ENCODE measurements around the gene LEMD3. TPM values are rescaled to one million over a fixed set of nuclear protein-coding genes. Genes with fewer than 3 reads are reported as not detected.

The LEMD3 gene
- total and polyA plus RNA-seq, 5 experiments from 2014 or later: 28.2 to 62.9 (median 31.5) TPM

DNA sequence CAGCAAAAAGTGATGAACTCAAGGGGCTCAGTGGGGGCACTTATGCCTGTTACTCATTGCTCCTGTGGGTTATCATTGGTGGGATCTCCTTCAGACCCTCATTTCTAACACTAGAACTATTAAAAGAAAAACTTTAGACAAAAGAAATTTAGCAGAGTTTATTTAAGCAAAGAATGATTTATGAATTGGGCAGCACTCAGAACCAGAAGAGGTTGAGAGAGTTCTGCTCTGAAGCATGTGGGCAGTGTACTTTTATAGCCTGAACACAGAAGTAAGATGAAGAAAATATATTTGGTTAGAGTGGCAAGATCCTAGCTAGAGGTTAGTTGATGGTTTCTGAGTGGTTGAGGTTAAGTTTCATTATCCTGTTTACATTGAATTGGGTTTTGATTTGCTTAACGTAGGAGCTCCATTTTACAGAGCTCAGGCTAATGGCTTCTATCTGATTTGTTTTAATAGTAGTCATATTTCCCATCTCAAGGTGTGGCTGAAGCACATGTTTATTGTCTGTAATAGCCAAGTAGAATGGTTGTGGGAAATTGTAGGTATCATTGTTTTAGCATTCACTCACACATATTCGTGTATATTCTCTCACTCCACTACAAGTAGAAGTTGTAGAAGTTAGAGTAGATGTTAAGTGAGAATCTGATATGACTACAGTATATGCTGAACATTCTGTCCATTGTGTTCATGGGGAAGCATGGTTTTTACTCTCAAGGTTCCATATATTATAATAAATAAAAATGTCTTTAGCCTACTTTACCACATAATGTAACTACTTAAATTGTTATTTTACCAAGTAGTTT is 27.6 kb downstream of the LEMD3 start:
- Mint-ChIP-seq H3K27me3 (no peaks in the 10 kb centered on the region), H3K36me3 (peaks cover 26 to 48% (median 27%) of the 10 kb centered on the region in 3 donors), H3K9me3 (peaks cover 0 to 34% (median 10%) of the 10 kb centered on the region in 9 donors), H3K4me1 (peaks cover 25 to 83% (median 62%) of the 10 kb centered on the region in 4 donors), H3K27ac (peak overlapping the region in 7 of 10 donors; percentile 32 to 76 (median 64)), H3K4me3 (peak overlapping the region in 2 of 10 donors; percentile 18 to 23)
- ATAC-seq: no peak
- POLR2A ChIA-PET: no interaction called here
- no peak for DNase-seq

DNA sequence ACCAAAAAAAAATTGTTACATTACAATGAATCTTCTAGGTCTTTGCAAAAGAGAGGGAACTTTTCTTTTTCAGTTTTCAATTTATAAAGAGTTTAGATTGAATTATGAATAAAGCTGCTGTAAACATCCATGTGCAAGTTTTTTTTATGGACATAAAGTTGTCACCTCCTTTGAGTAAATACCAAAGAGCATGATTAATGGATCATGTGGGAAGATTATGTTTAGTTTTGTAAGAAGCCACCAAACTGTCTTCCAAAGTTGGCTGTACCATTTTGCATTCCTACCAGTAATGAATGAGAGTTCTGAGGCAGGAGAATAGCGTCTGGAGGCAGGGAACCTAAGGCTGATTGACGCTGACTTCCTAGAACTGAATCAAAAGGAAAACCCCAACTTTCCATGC is 30.2 kb downstream of the LEMD3 start:
- DNase-seq (no peak), ATAC-seq (no peak)
- Mint-ChIP-seq H3K27ac (no peak overlapping the region), H3K36me3 (peaks cover 26 to 43% (median 27%) of the 10 kb centered on the region in 3 donors), H3K27me3 (no peaks in the 10 kb centered on the region), H3K9me3 (peaks cover 0 to 32% (median 7%) of the 10 kb centered on the region in 9 donors), H3K4me3 (no peak overlapping the region), H3K4me1 (peaks cover 19 to 87% (median 62%) of the 10 kb centered on the region in 4 donors)
- POLR2A ChIA-PET: no interaction called here

GRCh38 chr12:65200007-65200665 is 30.8 kb downstream of the LEMD3 start:
- peaks cover 0 to 30% (median 7%) of the 10 kb centered on the region in 9 donors for H3K9me3 Mint-ChIP-seq
- peak overlapping the region in 2 of 10 donors; percentile 1 to 46 for H3K4me3 Mint-ChIP-seq

GRCh38 chr12:65203376-65203775 is 34.0 kb downstream of the LEMD3 start:
- H3K4me1 Mint-ChIP-seq: peaks cover 29 to 91% (median 69%) of the 10 kb centered on the region in 4 donors
- H3K9me3 Mint-ChIP-seq: peaks cover 0 to 4% (median 0%) of the 10 kb centered on the region in 9 donors
- peak overlapping the region in 1 of 10 donors; percentile 48 for H3K27ac Mint-ChIP-seq
- no peaks in the 10 kb centered on the region for H3K27me3 Mint-ChIP-seq
- H3K36me3 Mint-ChIP-seq: peaks cover 6 to 25% (median 16%) of the 10 kb centered on the region in 3 donors
- ATAC-seq (no peak), DNase-seq (no peak)
- POLR2A ChIA-PET: no interaction called here
- H3K4me3 Mint-ChIP-seq: no peak overlapping the region

More at GRCh38 chr12:65200007-65200665, 30.8 kb downstream of the LEMD3 start:
- H3K27me3 Mint-ChIP-seq: no peaks in the 10 kb centered on the region
- DNase-seq (no peak), ATAC-seq (no peak)
- H3K4me1 Mint-ChIP-seq: peaks cover 19 to 89% (median 68%) of the 10 kb centered on the region in 4 donors
- POLR2A ChIA-PET: no interaction called here
- H3K36me3 Mint-ChIP-seq: peaks cover 24 to 43% (median 27%) of the 10 kb centered on the region in 3 donors
- H3K27ac Mint-ChIP-seq: peak overlapping the region in 4 of 10 donors; percentile 7 to 49 (median 22)

DNA sequence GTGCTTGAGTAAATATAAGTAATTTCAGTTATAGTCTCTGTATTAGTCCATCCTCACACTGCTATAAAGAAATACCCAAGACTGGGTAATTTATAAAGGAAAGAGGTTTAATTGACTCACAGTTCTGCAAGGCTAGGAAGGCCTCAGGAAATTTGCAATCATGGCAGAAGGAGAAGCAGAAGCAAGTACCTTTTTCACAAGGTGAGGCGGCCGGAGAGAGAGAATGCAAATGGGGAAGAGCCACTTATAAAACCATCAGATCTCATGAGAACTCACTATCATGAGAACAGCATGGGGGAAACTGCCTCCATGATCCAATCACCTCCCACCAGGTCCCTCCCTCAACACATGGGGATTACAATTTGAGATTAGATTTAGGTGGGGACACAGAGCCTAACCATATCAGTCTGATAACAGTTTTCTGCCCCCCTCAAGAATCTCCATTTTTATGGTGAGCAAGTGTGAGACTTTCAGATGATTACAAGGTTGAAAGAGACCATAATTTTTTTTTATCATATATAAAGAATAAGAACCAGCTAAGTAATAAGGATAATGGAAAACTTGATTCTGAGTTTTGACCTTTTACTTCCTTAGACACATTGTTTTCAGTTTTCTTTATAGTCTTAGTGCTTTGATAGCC is 35.6 kb downstream of the LEMD3 start:
- Mint-ChIP-seq H3K4me3 (peak overlapping the region in 1 of 10 donors; percentile 32), H3K27ac (peak overlapping the region in 5 of 10 donors; percentile 29 to 86 (median 49)), H3K9me3 (peaks cover 0 to 4% (median 0%) of the 10 kb centered on the region in 9 donors), H3K27me3 (no peaks in the 10 kb centered on the region), H3K4me1 (peaks cover 35 to 95% (median 79%) of the 10 kb centered on the region in 4 donors), H3K36me3 (peaks cover 6 to 21% (median 11%) of the 10 kb centered on the region in 3 donors)
- ATAC-seq (no peak), DNase-seq (no peak)
- POLR2A ChIA-PET: no interaction called here

DNA sequence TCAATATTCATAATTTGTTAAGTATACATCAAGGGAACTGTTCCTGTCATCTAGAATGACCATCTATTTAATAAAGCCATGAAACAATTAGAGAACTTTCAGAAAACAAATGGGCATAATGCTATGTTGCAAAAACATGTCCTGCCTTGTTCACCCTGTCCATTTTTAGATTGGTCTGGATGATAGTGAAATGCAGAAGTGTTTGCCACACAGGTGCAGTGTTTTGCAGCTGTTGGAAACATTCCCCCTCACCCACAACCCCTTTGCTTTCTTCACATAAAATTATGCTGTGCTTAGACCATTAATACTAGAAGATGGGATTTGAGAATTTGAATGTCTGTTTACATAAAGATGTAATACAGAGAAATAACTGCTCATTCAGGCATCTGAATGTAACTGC is 36.5 kb downstream of the LEMD3 start:
- H3K27ac Mint-ChIP-seq: peak overlapping the region in 4 of 10 donors; percentile 13 to 73 (median 48)
- DNase-seq (no peak), ATAC-seq (no peak)
- peaks cover 6 to 14% (median 7%) of the 10 kb centered on the region in 3 donors for H3K36me3 Mint-ChIP-seq
- H3K9me3 Mint-ChIP-seq: peaks cover 0 to 4% (median 0%) of the 10 kb centered on the region in 9 donors
- H3K4me3 Mint-ChIP-seq: peak overlapping the region in 1 of 10 donors; percentile 15
- H3K27me3 Mint-ChIP-seq: no peaks in the 10 kb centered on the region
- POLR2A ChIA-PET: no interaction called here
- peaks cover 28 to 94% (median 76%) of the 10 kb centered on the region in 4 donors for H3K4me1 Mint-ChIP-seq

DNA sequence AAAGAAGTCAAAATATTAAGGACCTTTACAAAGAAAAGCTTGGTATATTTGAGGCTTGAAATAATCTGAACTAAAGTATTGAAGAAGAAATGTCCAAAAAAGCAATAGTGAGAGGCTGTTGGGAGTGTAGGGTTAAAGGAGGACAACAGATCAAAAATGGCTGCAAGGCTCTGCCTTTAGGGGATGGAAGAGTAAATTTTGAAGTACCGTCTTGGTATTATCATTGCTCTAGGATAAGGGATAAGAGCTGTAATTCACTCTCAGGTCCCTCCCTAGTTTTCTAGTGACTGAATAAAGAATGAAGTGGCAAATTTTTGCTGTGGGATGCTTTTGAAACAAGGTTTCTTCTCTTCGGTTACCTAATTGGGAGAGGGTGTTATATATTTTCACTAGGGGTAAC is 38.7 kb downstream of the LEMD3 start:
- Mint-ChIP-seq H3K27ac (peak overlapping the region; percentile 26 to 85 (median 68)), H3K4me3 (peak overlapping the region in 6 of 10 donors; percentile 21 to 70 (median 44)), H3K27me3 (no peaks in the 10 kb centered on the region), H3K9me3 (peaks cover 0 to 4% (median 0%) of the 10 kb centered on the region in 9 donors), H3K36me3 (peaks cover 11 to 18% (median 16%) of the 10 kb centered on the region in 3 donors), H3K4me1 (peaks cover 22 to 74% (median 56%) of the 10 kb centered on the region in 4 donors)
- no peak for DNase-seq
- ATAC-seq: no peak
- POLR2A ChIA-PET: interaction anchor here (0.5 to 2.9 kb wide), 2 partner anchors 15 to 39 kb away, joined by 3 to 16 read pairs; partner anchors contain the start of gene LEMD3

DNA sequence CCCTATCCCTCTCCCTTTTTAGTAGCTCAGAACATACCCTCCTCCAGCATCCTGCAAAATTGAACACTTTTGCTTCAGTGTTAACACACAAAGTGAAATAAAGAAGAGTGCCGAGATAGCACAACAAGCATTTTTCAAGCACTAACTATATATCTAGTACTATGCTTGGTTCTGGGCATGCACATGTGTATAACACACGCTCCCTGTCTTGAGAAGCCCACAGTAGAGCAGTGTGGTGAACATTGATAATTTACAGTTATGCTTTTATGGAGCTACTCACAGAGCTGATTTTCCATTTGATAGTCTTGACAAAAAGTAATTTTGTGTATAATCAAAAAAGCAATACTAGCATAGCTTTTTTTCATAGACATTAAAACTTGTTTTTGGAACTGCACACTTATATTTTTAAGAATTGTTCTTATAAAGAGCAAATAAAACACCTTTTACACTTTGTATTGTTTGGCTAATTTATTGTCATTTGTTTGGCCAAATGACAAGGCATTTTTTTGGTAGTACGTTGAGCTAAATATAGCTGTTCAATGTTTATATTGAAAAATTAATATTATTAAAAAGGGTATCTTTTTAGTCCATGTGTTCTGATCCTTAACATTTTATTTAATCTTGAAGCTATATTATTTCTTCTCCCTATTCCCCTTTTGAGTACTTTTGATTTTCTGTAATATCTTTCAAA is 39.7 kb downstream of the LEMD3 start:
- H3K27me3 Mint-ChIP-seq: no peaks in the 10 kb centered on the region
- peak; percentile 36 to 37 for ATAC-seq
- peaks cover 19 to 67% (median 48%) of the 10 kb centered on the region in 4 donors for H3K4me1 Mint-ChIP-seq
- peak overlapping the region; percentile 46 to 94 (median 86) for H3K27ac Mint-ChIP-seq
- H3K36me3 Mint-ChIP-seq: peaks cover 5 to 22% (median 14%) of the 10 kb centered on the region in 3 donors
- H3K9me3 Mint-ChIP-seq: no peaks in the 10 kb centered on the region
- DNase-seq: no peak
- H3K4me3 Mint-ChIP-seq: peak overlapping the region; percentile 49 to 85 (median 76)
- POLR2A ChIA-PET: interaction anchor here (0.6 to 2.9 kb wide), 2 partner anchors 9 to 40 kb away, joined by 7 to 16 read pairs; partner anchors contain the start of gene LEMD3

- H3K27me3 Mint-ChIP-seq: no peaks in the 10 kb centered on the region
- peaks cover 19 to 62% (median 46%) of the 10 kb centered on the region in 4 donors for H3K4me1 Mint-ChIP-seq
- peak overlapping the region; percentile 32 to 94 (median 86) for H3K27ac Mint-ChIP-seq
- ATAC-seq (peak in 1 of 2 donors; percentile 42), DNase-seq (no peak)
- H3K4me3 Mint-ChIP-seq: peak overlapping the region; percentile 49 to 85 (median 76)
- no peaks in the 10 kb centered on the region for H3K9me3 Mint-ChIP-seq
- POLR2A ChIA-PET: interaction anchor here (0.6 to 2.9 kb wide), 2 partner anchors 9 to 40 kb away, joined by 7 to 16 read pairs; partner anchors contain the start of gene LEMD3
- peaks cover 5 to 26% (median 14%) of the 10 kb centered on the region in 3 donors for H3K36me3 Mint-ChIP-seq
Observed at GRCh38 chr12:65209655-65210043, 40.3 kb downstream of the LEMD3 start.

- peak overlapping the region in 7 of 10 donors; percentile 12 to 69 (median 42) for H3K27ac Mint-ChIP-seq
- DNase-seq: no peak
- POLR2A ChIA-PET: no interaction called here
- H3K36me3 Mint-ChIP-seq: peaks cover 30 to 80% (median 50%) of the 10 kb centered on the region in 3 donors
- H3K4me1 Mint-ChIP-seq: peaks cover 5 to 13% (median 9%) of the 10 kb centered on the region in 4 donors
- no peak overlapping the region for H3K4me3 Mint-ChIP-seq
- H3K27me3 Mint-ChIP-seq: no peaks in the 10 kb centered on the region
- H3K9me3 Mint-ChIP-seq: peaks cover 0 to 24% (median 18%) of the 10 kb centered on the region in 9 donors
- no peak for ATAC-seq
Observed at GRCh38 chr12:65217086-65217485, 47.7 kb downstream of the LEMD3 start.

- H3K36me3 Mint-ChIP-seq: peaks cover 61 to 88% (median 70%) of the 10 kb centered on the region in 3 donors
- no peak overlapping the region for H3K27ac Mint-ChIP-seq
- DNase-seq (no peak), ATAC-seq (no peak)
- H3K4me1 Mint-ChIP-seq: peaks cover 13 to 33% (median 21%) of the 10 kb centered on the region in 4 donors
- H3K27me3 Mint-ChIP-seq: peaks cover 0 to 1% (median 0%) of the 10 kb centered on the region in 5 donors
- H3K9me3 Mint-ChIP-seq: peaks cover 8 to 47% (median 26%) of the 10 kb centered on the region in 9 donors
- no peak overlapping the region for H3K4me3 Mint-ChIP-seq
- POLR2A ChIA-PET: no interaction called here
Observed at GRCh38 chr12:65220761-65221160, 51.4 kb downstream of the LEMD3 start.
